Glutamatergic neuron (in vitro differentiated cells): ENCODE data around the gene ZNF581. TPM values are rescaled to one million over a fixed set of nuclear protein-coding genes. Genes with fewer than 3 reads are reported as not detected.
A peak's percentile ranks its signal among the peaks of the same experiment; 100 is the strongest.

Experiments used
- DNase-seq: peaks from one replicate; pipeline ENCODE4 v3.0.0; 2022
- H3K27ac Mint-ChIP-seq: one replicate; pipeline ENCODE4 v1.8.0; 2020; ENCODE audit warnings: mild to moderate bottlenecking, mixed read lengths, inconsistent platforms; ENCODE audit not compliant: unreplicated experiment
- H3K27me3 Mint-ChIP-seq: one replicate; pipeline ENCODE4 v1.8.0; 2020; ENCODE audit warnings: mild to moderate bottlenecking, moderate library complexity, mixed read lengths, inconsistent platforms; ENCODE audit not compliant: unreplicated experiment
- H3K36me3 Mint-ChIP-seq: one replicate; pipeline ENCODE4 v1.8.0; 2020; ENCODE audit warnings: mild to moderate bottlenecking, mixed read lengths, inconsistent platforms; ENCODE audit not compliant: unreplicated experiment
- H3K4me1 Mint-ChIP-seq: one replicate; pipeline ENCODE4 v1.8.0; 2020; ENCODE audit warnings: mild to moderate bottlenecking, low read depth, mixed read lengths, inconsistent platforms; ENCODE audit not compliant: unreplicated experiment
- H3K4me3 Mint-ChIP-seq: one replicate; pipeline ENCODE4 v1.8.0; 2020; ENCODE audit warnings: mild to moderate bottlenecking, mixed read lengths, inconsistent platforms; ENCODE audit not compliant: unreplicated experiment
- H3K9me3 Mint-ChIP-seq: one replicate; pipeline ENCODE4 v1.8.0; 2020; ENCODE audit warnings: mild to moderate bottlenecking, moderate library complexity, mixed read lengths, inconsistent platforms; ENCODE audit not compliant: unreplicated experiment
- CTCF ChIP-seq: fragments of 200-600 bp; sonication (generic); IDR thresholded peaks from one replicate; pipeline ENCODE4 v1.5.0; 2021; ENCODE audit not compliant: partially characterized antibody, unreplicated experiment
- total RNA-seq: library from RNA; stranded (reverse); fragmentation: NEBNext Ultra II Directional; extraction: Animal tissue kit (Norgen Biotek cat#: 25700); gene quantifications from one replicate; pipeline ENCODE4 v1.2.1, GENCODE V29; 2021; ENCODE audit not compliant: unreplicated experiment

Gene ZNF581
- total RNA-seq, 1 donor from 2014 or later: 31.0 TPM

DNA sequence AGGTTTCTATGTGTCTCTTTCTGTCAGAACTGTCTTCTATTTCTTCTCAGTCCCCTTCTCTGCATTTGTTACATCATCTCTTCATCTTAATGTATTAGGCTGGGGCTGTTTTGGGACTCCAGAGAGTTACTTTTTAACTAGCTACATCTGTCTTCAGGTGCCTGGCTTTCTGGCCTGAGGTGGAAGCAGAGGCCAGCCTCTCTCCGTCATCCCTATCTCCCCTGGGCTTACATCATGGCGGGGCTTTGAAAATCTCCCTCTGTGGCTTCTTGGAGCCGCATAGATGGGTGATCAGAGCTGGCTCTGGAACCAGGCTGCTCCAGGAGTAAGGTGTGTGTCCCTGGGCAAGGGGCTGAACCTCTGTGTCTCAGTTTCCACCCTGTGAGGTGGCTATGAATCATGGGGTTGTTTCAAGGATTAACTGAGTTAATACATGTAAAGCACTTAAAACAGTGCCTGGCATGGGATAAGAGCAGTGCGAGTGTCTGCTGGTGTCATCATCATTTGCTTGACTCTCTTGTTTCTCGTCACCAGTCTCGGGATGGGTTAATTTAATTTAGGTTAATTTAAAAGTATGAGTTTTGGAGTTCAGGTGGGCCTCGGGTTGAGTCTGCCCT lies 33.5 kb downstream of the ZNF581 start:
- Mint-ChIP-seq H3K27ac (peak overlapping the region; percentile 28), H3K27me3 (peaks cover 7% of the 10 kb centered on the region), H3K9me3 (peaks cover 15% of the 10 kb centered on the region), H3K36me3 (no peaks in the 10 kb centered on the region), H3K4me3 (peak overlapping the region; percentile 98), H3K4me1 (peaks cover 12% of the 10 kb centered on the region)
- no peak for DNase-seq
- TF ChIP-seq CTCF: no peak

DNA sequence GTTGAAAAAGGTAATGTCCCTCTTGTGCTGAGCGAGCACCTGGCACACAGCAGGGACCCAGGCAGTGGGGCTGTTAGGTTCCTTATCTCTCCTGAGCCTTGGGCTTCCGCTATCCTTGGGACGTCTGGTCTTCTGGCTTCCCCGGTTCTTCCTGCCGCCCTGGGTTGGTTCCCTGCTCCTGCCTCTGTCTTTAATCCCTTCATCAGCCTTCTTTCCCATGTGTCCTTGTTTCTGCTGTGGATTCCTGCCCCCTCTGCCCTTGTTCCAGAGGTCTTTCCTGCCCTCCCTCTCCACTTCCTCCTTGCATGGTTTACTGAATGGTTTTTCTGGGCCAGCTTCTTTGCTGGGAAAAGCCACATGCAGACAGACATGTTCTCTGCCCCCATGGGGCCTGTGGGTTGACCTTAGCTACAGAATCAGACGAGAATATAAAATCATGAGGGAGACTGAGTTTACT lies 34.2 kb downstream of the ZNF581 start:
- no peak for TF ChIP-seq CTCF
- H3K27ac Mint-ChIP-seq: no peak overlapping the region
- H3K9me3 Mint-ChIP-seq: peaks cover 13% of the 10 kb centered on the region
- no peaks in the 10 kb centered on the region for H3K36me3 Mint-ChIP-seq
- peak overlapping the region; percentile 49 for H3K4me3 Mint-ChIP-seq
- peaks cover 7% of the 10 kb centered on the region for H3K27me3 Mint-ChIP-seq
- no peak for DNase-seq
- H3K4me1 Mint-ChIP-seq: peaks cover 8% of the 10 kb centered on the region

DNA sequence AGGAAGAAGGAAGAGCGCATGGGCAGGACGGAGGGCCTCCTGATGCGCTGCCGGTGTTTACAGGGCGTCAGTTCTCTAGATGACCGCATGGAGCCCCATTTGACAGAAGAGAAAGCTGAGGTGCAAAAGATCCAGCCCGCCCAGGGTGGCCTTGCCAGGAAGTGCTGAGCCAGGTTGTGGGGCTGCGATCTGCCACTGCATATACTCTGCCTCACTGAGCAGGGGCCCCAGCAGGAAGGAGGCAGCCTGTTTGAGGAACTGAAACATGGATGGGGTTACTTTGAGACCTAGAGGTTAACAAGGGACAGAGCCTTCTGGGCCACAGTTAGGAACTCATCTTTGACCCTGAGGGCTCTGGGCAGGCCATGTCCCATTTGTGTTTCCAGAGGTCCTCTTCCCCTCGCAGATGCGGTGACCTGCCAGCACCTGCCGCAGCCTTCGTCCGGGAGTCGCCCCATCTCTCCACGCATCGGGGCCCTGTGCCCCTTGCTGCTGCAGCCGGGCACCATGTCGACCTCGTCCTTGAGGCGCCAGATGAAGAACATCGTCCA lies 34.7 kb downstream of the ZNF581 start:
- Mint-ChIP-seq H3K9me3 (peaks cover 13% of the 10 kb centered on the region), H3K4me3 (no peak overlapping the region)
- no peak for DNase-seq

DNA sequence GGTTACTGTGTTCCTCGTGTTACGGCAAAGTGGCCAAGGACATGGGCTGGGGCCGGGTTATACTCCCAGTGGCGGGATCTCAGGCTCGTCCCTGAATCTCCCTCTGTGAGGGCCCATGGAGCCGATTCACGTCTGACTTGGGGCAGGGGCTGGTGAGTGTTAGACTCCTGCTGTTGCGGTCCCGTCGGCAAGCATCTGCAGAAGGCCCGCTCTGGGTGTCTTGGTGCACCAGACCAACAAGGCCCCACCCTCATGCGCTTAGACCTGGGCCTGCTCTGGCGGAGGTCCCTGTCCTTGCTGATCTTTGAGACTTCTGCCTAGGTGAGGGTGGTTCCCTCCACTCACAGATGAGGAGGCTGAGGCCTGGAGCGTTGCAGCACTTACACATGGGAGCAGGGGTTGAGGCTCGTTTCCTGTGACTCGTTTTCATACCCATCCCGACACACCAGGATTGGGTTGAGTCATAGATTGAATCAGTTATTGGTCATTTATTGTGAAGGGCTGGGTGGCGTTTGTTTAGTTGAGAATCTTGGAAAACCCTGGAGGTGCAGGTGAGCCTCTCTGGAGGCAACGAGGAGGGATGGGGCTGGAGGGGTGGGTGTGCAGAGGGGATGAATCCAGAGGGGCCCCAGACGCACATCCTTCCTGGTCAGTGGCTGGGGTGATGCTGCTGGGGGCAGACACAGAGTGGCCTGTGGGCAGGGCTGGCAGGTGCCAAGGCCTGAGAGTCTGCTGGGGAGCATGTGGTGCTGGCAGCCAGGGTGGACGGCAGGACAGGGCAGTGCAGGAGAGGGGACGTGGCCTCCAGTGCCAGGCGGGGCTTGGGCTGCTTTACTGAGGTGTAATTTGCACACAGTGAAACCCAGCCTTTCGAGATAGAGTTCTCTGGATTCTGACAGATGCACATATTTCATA lies 36.2 kb downstream of the ZNF581 start:
- peaks cover 3% of the 10 kb centered on the region for H3K27me3 Mint-ChIP-seq
- DNase-seq: no peak
- H3K4me3 Mint-ChIP-seq: no peak overlapping the region
- H3K4me1 Mint-ChIP-seq: peaks cover 8% of the 10 kb centered on the region
- TF ChIP-seq CTCF: no peak
- H3K27ac Mint-ChIP-seq: no peak overlapping the region
- H3K36me3 Mint-ChIP-seq: no peaks in the 10 kb centered on the region
- H3K9me3 Mint-ChIP-seq: peaks cover 7% of the 10 kb centered on the region

More for the DNA sequence above, 34.7 kb downstream of the ZNF581 start:
- no peak overlapping the region for H3K27ac Mint-ChIP-seq
- TF ChIP-seq CTCF: no peak
- H3K4me1 Mint-ChIP-seq: peaks cover 8% of the 10 kb centered on the region
- no peaks in the 10 kb centered on the region for H3K36me3 Mint-ChIP-seq
- peaks cover 7% of the 10 kb centered on the region for H3K27me3 Mint-ChIP-seq
